GM12878 (cell line): ENCODE results near the gene VPS54.

ENCODE experiments used
- CBX3 ChIP-seq: fragments of 200-600 bp; sonication (generic); IDR thresholded peaks from 2 replicates; pipeline ENCODE4 v1.6.1; 2016; ENCODE audit warnings: low read depth, borderline replicate concordance
- CTCF ChIP-seq, 3 experiments: IDR thresholded peaks in 2 of 3; conservative IDR thresholded peaks in 1 of 3; 2 replicates each; pipeline ENCODE4 v1.5.1; 2011; ENCODE audit warnings: low read depth in 3 of 3, low read length in 3 of 3, mild to moderate bottlenecking in 3 of 3, control low read depth in 2 of 3, moderate library complexity in 2 of 3, inconsistent platforms in 1 of 3, mixed read lengths in 1 of 3; ENCODE audit not compliant: control insufficient read depth in 2 of 3, insufficient read depth in 1 of 3; ENCODE audit errors: extremely low read depth in 1 of 3
- E2F8 ChIP-seq: fragments of 450-650 bp; IDR thresholded peaks from 2 replicates; pipeline ENCODE4 v1.6.1; 2018; ENCODE audit warnings: mild to moderate bottlenecking, low read depth, moderate library complexity; ENCODE audit not compliant: partially characterized antibody
- EZH2 ChIP-seq: IDR thresholded peaks from 2 replicates; pipeline ENCODE4 v1.6.1; 2012; ENCODE audit warnings: low read depth, mild to moderate bottlenecking, control low read depth, inconsistent platforms, low read length, borderline replicate concordance; ENCODE audit not compliant: control insufficient read depth
- JUNB ChIP-seq: IDR thresholded peaks from 2 replicates; pipeline ENCODE4 v1.6.1; 2016; ENCODE audit warnings: antibody characterized with exemption, mild to moderate bottlenecking
- JUND ChIP-seq: IDR thresholded peaks from 2 replicates; pipeline ENCODE4 v1.6.1; 2012; ENCODE audit warnings: low read depth, mild to moderate bottlenecking, low read length, improper control_type of control experiment, moderate library complexity
- MXI1 ChIP-seq: fragments of 150-350 bp; IDR thresholded peaks from 2 replicates; pipeline ENCODE4 v1.6.1; 2011; ENCODE audit warnings: low read depth, mild to moderate bottlenecking, inconsistent platforms, low read length, improper control_type of control experiment
- POLR2A ChIP-seq: IDR thresholded peaks from 2 replicates; pipeline ENCODE4 v1.6.1; 2011; ENCODE audit warnings: low read depth, mild to moderate bottlenecking, low read length
- POLR2AphosphoS5 ChIP-seq: IDR thresholded peaks from 2 replicates; pipeline ENCODE4 v1.6.1; 2011; ENCODE audit warnings: mild to moderate bottlenecking, low read length, inconsistent platforms
- SRF ChIP-seq, 2 experiments: IDR thresholded peaks; 2 replicates each; pipeline ENCODE4 v1.6.1; 2011; ENCODE audit warnings: low read depth in 2 of 2, low read length in 2 of 2, mild to moderate bottlenecking in 1 of 2, moderate library complexity in 1 of 2
- TARDBP ChIP-seq: IDR thresholded peaks from 2 replicates; pipeline ENCODE4 v1.6.1; 2016; ENCODE audit warnings: borderline replicate concordance
- YBX1 ChIP-seq: fragments of 450-650 bp; IDR thresholded peaks from 2 replicates; pipeline ENCODE4 v1.6.1; 2016; ENCODE audit warnings: antibody characterized with exemption
- ZZZ3 ChIP-seq: IDR thresholded peaks from 2 replicates; pipeline ENCODE4 v1.6.1; 2011; ENCODE audit warnings: low read depth; ENCODE audit not compliant: control insufficient read depth, insufficient read length

- TF ChIP-seq EZH2 = no peak
- TF ChIP-seq JUND = no peak
- TF ChIP-seq MXI1 = no peak
- TF ChIP-seq CTCF (IDR thresholded peaks at IDR 0.05 in 2 of 3, conservative IDR thresholded peaks at IDR 0.05 in 1 of 3; ENCODE audit: control insufficient read depth in 2 of 3, extremely low read depth in 1 of 3, insufficient read depth in 1 of 3, low read depth in 3 of 3, low read length in 3 of 3) = no peak
- no peak for TF ChIP-seq POLR2AphosphoS5
- no peak for TF ChIP-seq CBX3
- no peak for TF ChIP-seq E2F8
- TF ChIP-seq TARDBP = no peak
- TF ChIP-seq SRF (IDR thresholded peaks at IDR 0.05; ENCODE audit: low read depth in 2 of 2, low read length in 2 of 2) = no peak
- no peak for TF ChIP-seq ZZZ3
- no peak for TF ChIP-seq POLR2A
- no peak for TF ChIP-seq YBX1
- no peak for TF ChIP-seq JUNB
Observed at GRCh38 chr2:63886445-63886844, 132.8 kb downstream of the VPS54 start.
